SH-SY5Y (cell line): Measurements from ENCODE around the gene PNMA8A.

ENCODE experiments used
- GATA2 ChIP-seq: IDR thresholded peaks from 2 replicates; pipeline ENCODE4 v1.6.1; 2011; ENCODE audit warnings: mild to moderate bottlenecking, low read depth, low read length
- GATA3 ChIP-seq: IDR thresholded peaks from 2 replicates; pipeline ENCODE4 v1.6.1; 2011; ENCODE audit warnings: low read depth, mild to moderate bottlenecking, low read length, moderate library complexity

DNA sequence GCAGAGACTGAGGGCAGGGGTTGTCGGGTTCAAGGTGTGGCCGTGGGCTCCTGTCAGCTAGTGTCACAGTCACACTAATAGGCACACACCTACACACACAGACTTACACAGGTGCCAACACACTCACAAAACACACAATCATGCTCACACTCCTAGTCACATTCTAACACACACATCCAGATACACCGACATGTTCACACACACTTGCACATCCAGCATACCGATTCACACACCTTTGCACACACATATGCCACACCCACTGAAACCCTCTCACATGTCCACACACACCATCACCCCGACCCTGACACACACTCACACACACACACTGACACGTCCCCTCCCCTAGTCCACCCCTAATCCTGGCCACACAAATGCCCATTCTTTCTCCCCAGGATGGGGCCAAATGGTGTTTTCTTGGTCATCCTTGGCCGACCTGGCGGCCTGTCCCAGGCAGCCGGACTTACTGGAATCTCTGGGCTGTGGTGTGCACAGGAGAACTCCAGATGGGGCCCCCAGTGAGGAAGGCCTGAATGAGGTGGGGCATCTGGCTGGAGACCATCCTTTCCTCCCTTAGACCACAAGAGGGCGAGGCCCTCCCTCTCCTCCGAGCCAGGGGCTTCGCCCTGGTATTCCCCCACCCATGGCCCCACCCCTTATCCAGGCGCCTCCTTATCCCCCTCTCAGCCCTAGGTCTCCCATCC, 43.4 kb upstream of the PNMA8A start:
- no peak for TF ChIP-seq GATA2
- no peak for TF ChIP-seq GATA3
